WTC11 (cell line): Measurements from ENCODE around the gene EHBP1. TPM values are rescaled to one million over a fixed set of nuclear protein-coding genes. Genes with fewer than 3 reads are reported as not detected.

ENCODE experiments used
- ATAC-seq: fragments of 200-7000 bp; cut with Tn5 transposase; 2 replicates; pipeline ENCODE4 v1.10.0; 2021; ENCODE audit warnings: mild to moderate bottlenecking, moderate library complexity
- CTCF ChIA-PET: fragments of 300-600 bp; sonication (Branson Sonifier 250); formaldehyde crosslinking; loops from one replicate; lab custom pipeline; 2021; ENCODE audit warnings: antibody characterized with exemption; lab: Charles Lee
- POLR2A ChIA-PET: fragments of 350-600 bp; sonication (Branson Sonifier 250); formaldehyde crosslinking; loops from one replicate; lab custom pipeline; 2021; ENCODE audit warnings: antibody characterized with exemption; lab: Charles Lee
- DNase-seq: peaks from one replicate; pipeline ENCODE4 v3.0.0; 2021; ENCODE audit warnings: low spot score
- H3K27ac Mint-ChIP-seq: 2 replicates; pipeline ENCODE4 v1.8.0; 2021; ENCODE audit warnings: mixed read lengths
- H3K27me3 Mint-ChIP-seq: 2 replicates; pipeline ENCODE4 v1.8.0; 2021; ENCODE audit warnings: low read depth, mild to moderate bottlenecking, moderate library complexity, mixed read lengths
- H3K36me3 Mint-ChIP-seq: 2 replicates; pipeline ENCODE4 v1.8.0; 2021; ENCODE audit warnings: mixed read lengths
- H3K4me1 Mint-ChIP-seq: 2 replicates; pipeline ENCODE4 v1.8.0; 2022; ENCODE audit warnings: mixed read lengths
- H3K4me3 Mint-ChIP-seq: 2 replicates; pipeline ENCODE4 v1.8.0; 2021; ENCODE audit warnings: mild to moderate bottlenecking, moderate library complexity, mixed read lengths
- H3K9me3 Mint-ChIP-seq: 2 replicates; pipeline ENCODE4 v1.8.0; 2021; ENCODE audit warnings: mixed read lengths
- ATF1 ChIP-seq: sonication (generic); formaldehyde crosslinking; IDR thresholded peaks from 2 replicates; pipeline ENCODE4 v1.8.1; 2023; ENCODE audit warnings: mild to moderate bottlenecking, moderate library complexity, missing genetic modification reagents
- CREB1 ChIP-seq: sonication (generic); formaldehyde crosslinking; IDR thresholded peaks from 2 replicates; pipeline ENCODE4 v1.8.0; 2023; ENCODE audit warnings: mild to moderate bottlenecking, missing genetic modification reagents
- GRHL2 ChIP-seq: fragments of 250-450 bp; sonication (Bioruptor Pico); IDR thresholded peaks from 2 replicates; pipeline ENCODE4 v1.8.0; 2022; ENCODE audit warnings: mild to moderate bottlenecking, moderate library complexity; ENCODE audit not compliant: insufficient replicate concordance, severe bottlenecking
- IRF2 ChIP-seq: sonication (generic); formaldehyde crosslinking; IDR thresholded peaks from 2 replicates; pipeline ENCODE4 v1.8.0; 2022; ENCODE audit warnings: low read depth, missing genetic modification reagents, borderline replicate concordance
- JAZF1 ChIP-seq: fragments of 250-450 bp; sonication (Bioruptor Pico); IDR thresholded peaks from 2 replicates; pipeline ENCODE4 v1.9.0; 2021; ENCODE audit warnings: moderate library complexity, mild to moderate bottlenecking, inconsistent platforms
- PRRX2 ChIP-seq: fragments of 250-450 bp; sonication (Bioruptor Pico); IDR thresholded peaks from 2 replicates; pipeline ENCODE4 v1.8.0; 2021; ENCODE audit warnings: mild to moderate bottlenecking
- RORB ChIP-seq: fragments of 250-450 bp; sonication (Bioruptor Pico); IDR thresholded peaks from 2 replicates; pipeline ENCODE4 v1.9.0; 2021; ENCODE audit warnings: mild to moderate bottlenecking
- TCF7 ChIP-seq: sonication (generic); formaldehyde crosslinking; IDR thresholded peaks from 2 replicates; pipeline ENCODE4 v1.8.0; 2022; ENCODE audit warnings: mild to moderate bottlenecking, low read depth, missing genetic modification reagents, moderate library complexity
- ZNF121 ChIP-seq: sonication (generic); formaldehyde crosslinking; IDR thresholded peaks from 2 replicates; pipeline ENCODE4 v1.8.0; 2023; ENCODE audit warnings: missing genetic modification reagents
- total RNA-seq: library from RNA; stranded (reverse); gene quantifications from 3 replicates; pipeline ENCODE4 v1.2.3, GENCODE V29; 2021
- TF ChIP-seq, protein P1 (sequence below): fragments of 250-450 bp; sonication (Bioruptor Pico); IDR thresholded peaks from 2 replicates; pipeline ENCODE4 v1.9.0; 2021; ENCODE audit warnings: mild to moderate bottlenecking, borderline replicate concordance
- TF ChIP-seq, protein P2 (sequence below): sonication (generic); formaldehyde crosslinking; IDR thresholded peaks from 2 replicates; pipeline ENCODE4 v1.8.1; 2023; ENCODE audit warnings: mild to moderate bottlenecking, missing genetic modification reagents
- TF ChIP-seq, protein P3 (sequence below): fragments of 250-450 bp; sonication (Bioruptor Pico); conservative IDR thresholded peaks from 2 replicates; pipeline ENCODE4 v1.9.0; 2021; ENCODE audit warnings: mild to moderate bottlenecking
- TF ChIP-seq, protein P4 (sequence below): sonication (generic); formaldehyde crosslinking; IDR thresholded peaks from 2 replicates; pipeline ENCODE4 v1.8.1; 2023; ENCODE audit warnings: mild to moderate bottlenecking, missing genetic modification reagents, borderline replicate concordance
- TF ChIP-seq, protein P5 (sequence below): fragments of 200-600 bp; IDR thresholded peaks from 2 replicates; pipeline ENCODE4 v1.8.0; 2022; ENCODE audit warnings: antibody characterized with exemption
- TF ChIP-seq, protein P6 (sequence below): sonication (generic); formaldehyde crosslinking; IDR thresholded peaks from 2 replicates; pipeline ENCODE4 v1.8.0; 2023; ENCODE audit warnings: mild to moderate bottlenecking, missing genetic modification reagents
- TF ChIP-seq, protein P7 (sequence below): sonication (generic); formaldehyde crosslinking; IDR thresholded peaks from 2 replicates; pipeline ENCODE4 v1.8.0; 2023; ENCODE audit warnings: missing genetic modification reagents

The EHBP1 gene
- total RNA-seq, 1 experiment from 2014 or later = 36.4 TPM

DNA sequence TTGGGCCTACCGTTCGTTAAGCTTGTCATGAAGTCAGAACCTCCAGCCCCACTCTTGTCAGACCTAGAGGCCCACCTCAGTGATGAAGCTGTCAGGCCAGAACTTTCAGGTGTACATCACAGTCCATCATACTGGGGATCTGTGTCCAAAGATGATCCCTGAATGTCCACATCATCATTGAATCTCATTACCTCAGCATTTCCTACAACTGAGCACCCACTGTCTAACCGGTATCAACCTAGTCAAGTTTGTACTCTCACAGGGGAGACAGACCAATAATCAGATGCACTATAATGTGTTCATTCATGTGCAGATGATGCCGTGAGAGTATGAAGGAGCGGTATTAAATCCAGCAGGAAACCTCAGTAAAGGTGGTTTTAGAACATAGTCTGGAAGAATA, 36.3 kb upstream of the EHBP1 start:
- Mint-ChIP-seq H3K4me3 (no peak overlapping the region), H3K27ac (no peak overlapping the region), H3K9me3 (no peaks in the 10 kb centered on the region), H3K27me3 (no peaks in the 10 kb centered on the region), H3K4me1 (peaks cover 13% of the 10 kb centered on the region), H3K36me3 (no peaks in the 10 kb centered on the region)
- no peak for ATAC-seq
- TF ChIP-seq, protein P1, sequence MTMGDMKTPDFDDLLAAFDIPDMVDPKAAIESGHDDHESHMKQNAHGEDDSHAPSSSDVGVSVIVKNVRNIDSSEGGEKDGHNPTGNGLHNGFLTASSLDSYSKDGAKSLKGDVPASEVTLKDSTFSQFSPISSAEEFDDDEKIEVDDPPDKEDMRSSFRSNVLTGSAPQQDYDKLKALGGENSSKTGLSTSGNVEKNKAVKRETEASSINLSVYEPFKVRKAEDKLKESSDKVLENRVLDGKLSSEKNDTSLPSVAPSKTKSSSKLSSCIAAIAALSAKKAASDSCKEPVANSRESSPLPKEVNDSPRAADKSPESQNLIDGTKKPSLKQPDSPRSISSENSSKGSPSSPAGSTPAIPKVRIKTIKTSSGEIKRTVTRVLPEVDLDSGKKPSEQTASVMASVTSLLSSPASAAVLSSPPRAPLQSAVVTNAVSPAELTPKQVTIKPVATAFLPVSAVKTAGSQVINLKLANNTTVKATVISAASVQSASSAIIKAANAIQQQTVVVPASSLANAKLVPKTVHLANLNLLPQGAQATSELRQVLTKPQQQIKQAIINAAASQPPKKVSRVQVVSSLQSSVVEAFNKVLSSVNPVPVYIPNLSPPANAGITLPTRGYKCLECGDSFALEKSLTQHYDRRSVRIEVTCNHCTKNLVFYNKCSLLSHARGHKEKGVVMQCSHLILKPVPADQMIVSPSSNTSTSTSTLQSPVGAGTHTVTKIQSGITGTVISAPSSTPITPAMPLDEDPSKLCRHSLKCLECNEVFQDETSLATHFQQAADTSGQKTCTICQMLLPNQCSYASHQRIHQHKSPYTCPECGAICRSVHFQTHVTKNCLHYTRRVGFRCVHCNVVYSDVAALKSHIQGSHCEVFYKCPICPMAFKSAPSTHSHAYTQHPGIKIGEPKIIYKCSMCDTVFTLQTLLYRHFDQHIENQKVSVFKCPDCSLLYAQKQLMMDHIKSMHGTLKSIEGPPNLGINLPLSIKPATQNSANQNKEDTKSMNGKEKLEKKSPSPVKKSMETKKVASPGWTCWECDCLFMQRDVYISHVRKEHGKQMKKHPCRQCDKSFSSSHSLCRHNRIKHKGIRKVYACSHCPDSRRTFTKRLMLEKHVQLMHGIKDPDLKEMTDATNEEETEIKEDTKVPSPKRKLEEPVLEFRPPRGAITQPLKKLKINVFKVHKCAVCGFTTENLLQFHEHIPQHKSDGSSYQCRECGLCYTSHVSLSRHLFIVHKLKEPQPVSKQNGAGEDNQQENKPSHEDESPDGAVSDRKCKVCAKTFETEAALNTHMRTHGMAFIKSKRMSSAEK = no peak
- TF ChIP-seq PRRX2 (CRISPR knock-in tag) = no peak
- TF ChIP-seq ZNF121 (CRISPR knock-in tag) = no peak
- TF ChIP-seq RORB (CRISPR knock-in tag) = no peak
- TF ChIP-seq, protein P2, sequence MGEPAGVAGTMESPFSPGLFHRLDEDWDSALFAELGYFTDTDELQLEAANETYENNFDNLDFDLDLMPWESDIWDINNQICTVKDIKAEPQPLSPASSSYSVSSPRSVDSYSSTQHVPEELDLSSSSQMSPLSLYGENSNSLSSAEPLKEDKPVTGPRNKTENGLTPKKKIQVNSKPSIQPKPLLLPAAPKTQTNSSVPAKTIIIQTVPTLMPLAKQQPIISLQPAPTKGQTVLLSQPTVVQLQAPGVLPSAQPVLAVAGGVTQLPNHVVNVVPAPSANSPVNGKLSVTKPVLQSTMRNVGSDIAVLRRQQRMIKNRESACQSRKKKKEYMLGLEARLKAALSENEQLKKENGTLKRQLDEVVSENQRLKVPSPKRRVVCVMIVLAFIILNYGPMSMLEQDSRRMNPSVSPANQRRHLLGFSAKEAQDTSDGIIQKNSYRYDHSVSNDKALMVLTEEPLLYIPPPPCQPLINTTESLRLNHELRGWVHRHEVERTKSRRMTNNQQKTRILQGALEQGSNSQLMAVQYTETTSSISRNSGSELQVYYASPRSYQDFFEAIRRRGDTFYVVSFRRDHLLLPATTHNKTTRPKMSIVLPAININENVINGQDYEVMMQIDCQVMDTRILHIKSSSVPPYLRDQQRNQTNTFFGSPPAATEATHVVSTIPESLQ = no peak
- TF ChIP-seq CREB1 (CRISPR knock-in tag) = no peak
- TF ChIP-seq, protein P3, sequence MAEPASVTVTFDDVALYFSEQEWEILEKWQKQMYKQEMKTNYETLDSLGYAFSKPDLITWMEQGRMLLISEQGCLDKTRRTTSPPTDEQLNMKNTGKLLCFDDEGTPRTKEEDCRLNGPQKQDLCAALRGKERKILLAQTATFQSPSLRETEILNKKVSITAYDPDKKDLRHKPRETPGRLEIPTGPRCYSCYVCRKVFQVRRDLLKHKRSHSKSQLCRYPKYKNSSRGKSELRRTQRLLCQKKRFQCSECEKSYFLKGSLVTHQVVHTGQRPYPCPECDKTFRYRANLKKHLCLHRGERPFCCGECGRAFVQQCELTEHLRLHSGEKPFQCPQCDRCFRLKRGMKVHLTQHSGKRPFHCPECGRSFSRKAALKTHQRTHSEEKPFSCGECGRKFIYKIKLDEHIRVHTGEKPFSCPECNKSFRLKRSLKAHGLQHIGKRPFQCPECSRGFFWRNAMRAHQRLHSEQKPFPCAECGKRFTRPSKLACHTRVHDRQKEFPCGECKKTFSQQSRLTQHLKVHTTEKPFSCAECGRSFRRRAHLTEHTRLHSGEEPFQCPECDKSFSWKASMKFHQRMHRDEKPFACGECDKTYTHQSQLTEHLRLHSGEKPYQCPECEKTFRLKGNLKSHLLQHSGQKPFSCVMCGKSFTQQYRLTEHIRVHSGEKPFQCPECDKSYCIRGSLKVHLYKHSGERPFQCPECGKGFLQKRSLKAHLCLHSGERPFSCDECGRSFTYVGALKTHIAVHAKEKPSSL = no peak
- TF ChIP-seq, protein P4, sequence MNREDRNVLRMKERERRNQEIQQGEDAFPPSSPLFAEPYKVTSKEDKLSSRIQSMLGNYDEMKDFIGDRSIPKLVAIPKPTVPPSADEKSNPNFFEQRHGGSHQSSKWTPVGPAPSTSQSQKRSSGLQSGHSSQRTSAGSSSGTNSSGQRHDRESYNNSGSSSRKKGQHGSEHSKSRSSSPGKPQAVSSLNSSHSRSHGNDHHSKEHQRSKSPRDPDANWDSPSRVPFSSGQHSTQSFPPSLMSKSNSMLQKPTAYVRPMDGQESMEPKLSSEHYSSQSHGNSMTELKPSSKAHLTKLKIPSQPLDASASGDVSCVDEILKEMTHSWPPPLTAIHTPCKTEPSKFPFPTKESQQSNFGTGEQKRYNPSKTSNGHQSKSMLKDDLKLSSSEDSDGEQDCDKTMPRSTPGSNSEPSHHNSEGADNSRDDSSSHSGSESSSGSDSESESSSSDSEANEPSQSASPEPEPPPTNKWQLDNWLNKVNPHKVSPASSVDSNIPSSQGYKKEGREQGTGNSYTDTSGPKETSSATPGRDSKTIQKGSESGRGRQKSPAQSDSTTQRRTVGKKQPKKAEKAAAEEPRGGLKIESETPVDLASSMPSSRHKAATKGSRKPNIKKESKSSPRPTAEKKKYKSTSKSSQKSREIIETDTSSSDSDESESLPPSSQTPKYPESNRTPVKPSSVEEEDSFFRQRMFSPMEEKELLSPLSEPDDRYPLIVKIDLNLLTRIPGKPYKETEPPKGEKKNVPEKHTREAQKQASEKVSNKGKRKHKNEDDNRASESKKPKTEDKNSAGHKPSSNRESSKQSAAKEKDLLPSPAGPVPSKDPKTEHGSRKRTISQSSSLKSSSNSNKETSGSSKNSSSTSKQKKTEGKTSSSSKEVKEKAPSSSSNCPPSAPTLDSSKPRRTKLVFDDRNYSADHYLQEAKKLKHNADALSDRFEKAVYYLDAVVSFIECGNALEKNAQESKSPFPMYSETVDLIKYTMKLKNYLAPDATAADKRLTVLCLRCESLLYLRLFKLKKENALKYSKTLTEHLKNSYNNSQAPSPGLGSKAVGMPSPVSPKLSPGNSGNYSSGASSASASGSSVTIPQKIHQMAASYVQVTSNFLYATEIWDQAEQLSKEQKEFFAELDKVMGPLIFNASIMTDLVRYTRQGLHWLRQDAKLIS = no peak
- TF ChIP-seq, protein P5, sequence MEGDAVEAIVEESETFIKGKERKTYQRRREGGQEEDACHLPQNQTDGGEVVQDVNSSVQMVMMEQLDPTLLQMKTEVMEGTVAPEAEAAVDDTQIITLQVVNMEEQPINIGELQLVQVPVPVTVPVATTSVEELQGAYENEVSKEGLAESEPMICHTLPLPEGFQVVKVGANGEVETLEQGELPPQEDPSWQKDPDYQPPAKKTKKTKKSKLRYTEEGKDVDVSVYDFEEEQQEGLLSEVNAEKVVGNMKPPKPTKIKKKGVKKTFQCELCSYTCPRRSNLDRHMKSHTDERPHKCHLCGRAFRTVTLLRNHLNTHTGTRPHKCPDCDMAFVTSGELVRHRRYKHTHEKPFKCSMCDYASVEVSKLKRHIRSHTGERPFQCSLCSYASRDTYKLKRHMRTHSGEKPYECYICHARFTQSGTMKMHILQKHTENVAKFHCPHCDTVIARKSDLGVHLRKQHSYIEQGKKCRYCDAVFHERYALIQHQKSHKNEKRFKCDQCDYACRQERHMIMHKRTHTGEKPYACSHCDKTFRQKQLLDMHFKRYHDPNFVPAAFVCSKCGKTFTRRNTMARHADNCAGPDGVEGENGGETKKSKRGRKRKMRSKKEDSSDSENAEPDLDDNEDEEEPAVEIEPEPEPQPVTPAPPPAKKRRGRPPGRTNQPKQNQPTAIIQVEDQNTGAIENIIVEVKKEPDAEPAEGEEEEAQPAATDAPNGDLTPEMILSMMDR = no peak
- no peak for TF ChIP-seq GRHL2
- TF ChIP-seq JAZF1 = no peak
- no peak for TF ChIP-seq ATF1 (CRISPR knock-in tag)
- TF ChIP-seq TCF7 = no peak
- TF ChIP-seq, protein P6, sequence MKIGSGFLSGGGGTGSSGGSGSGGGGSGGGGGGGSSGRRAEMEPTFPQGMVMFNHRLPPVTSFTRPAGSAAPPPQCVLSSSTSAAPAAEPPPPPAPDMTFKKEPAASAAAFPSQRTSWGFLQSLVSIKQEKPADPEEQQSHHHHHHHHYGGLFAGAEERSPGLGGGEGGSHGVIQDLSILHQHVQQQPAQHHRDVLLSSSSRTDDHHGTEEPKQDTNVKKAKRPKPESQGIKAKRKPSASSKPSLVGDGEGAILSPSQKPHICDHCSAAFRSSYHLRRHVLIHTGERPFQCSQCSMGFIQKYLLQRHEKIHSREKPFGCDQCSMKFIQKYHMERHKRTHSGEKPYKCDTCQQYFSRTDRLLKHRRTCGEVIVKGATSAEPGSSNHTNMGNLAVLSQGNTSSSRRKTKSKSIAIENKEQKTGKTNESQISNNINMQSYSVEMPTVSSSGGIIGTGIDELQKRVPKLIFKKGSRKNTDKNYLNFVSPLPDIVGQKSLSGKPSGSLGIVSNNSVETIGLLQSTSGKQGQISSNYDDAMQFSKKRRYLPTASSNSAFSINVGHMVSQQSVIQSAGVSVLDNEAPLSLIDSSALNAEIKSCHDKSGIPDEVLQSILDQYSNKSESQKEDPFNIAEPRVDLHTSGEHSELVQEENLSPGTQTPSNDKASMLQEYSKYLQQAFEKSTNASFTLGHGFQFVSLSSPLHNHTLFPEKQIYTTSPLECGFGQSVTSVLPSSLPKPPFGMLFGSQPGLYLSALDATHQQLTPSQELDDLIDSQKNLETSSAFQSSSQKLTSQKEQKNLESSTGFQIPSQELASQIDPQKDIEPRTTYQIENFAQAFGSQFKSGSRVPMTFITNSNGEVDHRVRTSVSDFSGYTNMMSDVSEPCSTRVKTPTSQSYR (CRISPR knock-in tag) = no peak
- TF ChIP-seq, protein P7, sequence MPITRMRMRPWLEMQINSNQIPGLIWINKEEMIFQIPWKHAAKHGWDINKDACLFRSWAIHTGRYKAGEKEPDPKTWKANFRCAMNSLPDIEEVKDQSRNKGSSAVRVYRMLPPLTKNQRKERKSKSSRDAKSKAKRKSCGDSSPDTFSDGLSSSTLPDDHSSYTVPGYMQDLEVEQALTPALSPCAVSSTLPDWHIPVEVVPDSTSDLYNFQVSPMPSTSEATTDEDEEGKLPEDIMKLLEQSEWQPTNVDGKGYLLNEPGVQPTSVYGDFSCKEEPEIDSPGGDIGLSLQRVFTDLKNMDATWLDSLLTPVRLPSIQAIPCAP (CRISPR knock-in tag) = no peak
- no peak for TF ChIP-seq IRF2 (CRISPR knock-in tag)
- DNase-seq = no peak
- POLR2A ChIA-PET = no interaction called here
- CTCF ChIA-PET = no interaction called here
